Smooth muscle cell (in vitro differentiated cells): ENCODE data around the gene SLC4A4. TPM values are rescaled to one million over a fixed set of nuclear protein-coding genes. Genes with fewer than 3 reads are reported as not detected.

Experiments
- DNase-seq: peaks from one replicate; lab custom pipeline; 2025; ENCODE audit not compliant: unreplicated experiment; lab: John Stamatoyannopoulos, UW
- H2AFZ ChIP-seq: fragments of 200-600 bp; sonication (generic); 2 replicates; pipeline ENCODE4 v1.6.0; 2016; ENCODE audit warnings: antibody characterized with exemption, low read depth, mild to moderate bottlenecking
- H3F3A ChIP-seq: fragments of 200-600 bp; sonication (generic); 2 replicates; pipeline ENCODE4 v1.6.0; 2017; ENCODE audit warnings: antibody characterized with exemption, low read depth
- H3K27ac ChIP-seq: fragments of 200-600 bp; sonication (generic); 2 replicates; pipeline ENCODE4 v1.5.1; 2016; ENCODE audit warnings: low read depth, mild to moderate bottlenecking
- H3K27me3 ChIP-seq: fragments of 200-600 bp; sonication (generic); 2 replicates; pipeline ENCODE4 v1.6.1; 2016; ENCODE audit warnings: low read depth, mild to moderate bottlenecking
- H3K36me3 ChIP-seq: fragments of 200-600 bp; sonication (generic); 2 replicates; pipeline ENCODE4 v1.5.1; 2016; ENCODE audit warnings: low read depth
- H3K4me1 ChIP-seq: fragments of 200-600 bp; sonication (generic); 2 replicates; pipeline ENCODE4 v1.5.1; 2016; ENCODE audit warnings: low read depth
- H3K4me2 ChIP-seq: fragments of 200-600 bp; sonication (generic); 2 replicates; pipeline ENCODE4 v1.6.0; 2016; ENCODE audit warnings: mild to moderate bottlenecking
- H3K4me3 ChIP-seq: fragments of 200-600 bp; sonication (generic); 2 replicates; pipeline ENCODE4 v1.5.1; 2016; ENCODE audit warnings: mild to moderate bottlenecking
- H3K79me2 ChIP-seq: fragments of 200-600 bp; sonication (generic); 2 replicates; pipeline ENCODE4 v1.6.0; 2016; ENCODE audit warnings: low read depth, mild to moderate bottlenecking
- H3K9ac ChIP-seq: fragments of 200-600 bp; sonication (generic); 2 replicates; pipeline ENCODE4 v1.6.0; 2016; ENCODE audit warnings: low read depth
- H3K9me3 ChIP-seq: fragments of 200-600 bp; sonication (generic); replicated peaks from 2 replicates; pipeline ENCODE4 v1.5.1; 2016; ENCODE audit warnings: low read depth
- H4K20me1 ChIP-seq: fragments of 200-600 bp; sonication (generic); 2 replicates; pipeline ENCODE4 v1.6.0; 2016; ENCODE audit warnings: low read depth
- CTCF ChIP-seq: fragments of 200-600 bp; sonication (generic); IDR thresholded peaks from 2 replicates; pipeline ENCODE4 v1.5.1; 2017; ENCODE audit warnings: borderline replicate concordance, mild to moderate bottlenecking, antibody characterized with exemption; ENCODE audit not compliant: insufficient read depth, poor library complexity, severe bottlenecking
- WGBS: methylation state at CpG from one replicate; pipeline ENCODE4 v1.1.7; 2016; ENCODE audit warnings: low lambda C conversion rate; 5-methylcytosine and 5-hydroxymethylcytosine counted together
- polyA plus RNA-seq: library from polyadenylated mRNA; unstranded; fragments of >200 nt; fragmentation: Nextera tagmentation; extraction: Ambion mirVana; gene quantifications from 2 replicates; pipeline ENCODE4 v1.2.1, GENCODE V29; 2016
- total RNA-seq: library from RNA; depleted of rRNA; stranded (reverse); fragments of >200 nt; gene quantifications from 2 replicates; pipeline ENCODE4 v1.2.3, GENCODE V29; 2014

The SLC4A4 gene
- total and polyA plus RNA-seq, 2 experiments from 2014 or later, result 1.2 to 4.1 TPM

- Histone ChIP-seq H3K27ac (no peak overlapping the region), H3K4me2 (no peak overlapping the region), H3K9ac (no peak overlapping the region), H2AFZ (no peak overlapping the region), H3K4me1 (no peaks in the 10 kb centered on the region), H3K27me3 (no peaks in the 10 kb centered on the region), H4K20me1 (no peaks in the 10 kb centered on the region), H3K9me3 (no peaks in the 10 kb centered on the region), H3K79me2 (no peaks in the 10 kb centered on the region), H3F3A (no peaks in the 10 kb centered on the region), H3K4me3 (no peak overlapping the region), H3K36me3 (no peaks in the 10 kb centered on the region)
- DNase-seq, result no peak
- WGBS, result 91% methylated on average over 5 of the region's 5 CpGs
- TF ChIP-seq CTCF, result no peak
Observed at GRCh38 chr4:71379126-71379525, 40.3 kb downstream of the SLC4A4 start.

- no peaks in the 10 kb centered on the region for H3K4me1 ChIP-seq
- no peak for TF ChIP-seq CTCF
- H3K36me3 ChIP-seq, result no peaks in the 10 kb centered on the region
- WGBS, result 48% methylated on average over 3 of the region's 3 CpGs
- no peaks in the 10 kb centered on the region for H3K79me2 ChIP-seq
- H3F3A ChIP-seq, result no peaks in the 10 kb centered on the region
- H3K4me3 ChIP-seq, result no peak overlapping the region
- H3K9me3 ChIP-seq, result no peaks in the 10 kb centered on the region
- no peak overlapping the region for H2AFZ ChIP-seq
- peak overlapping the region; percentile 35 for H3K4me2 ChIP-seq
- H4K20me1 ChIP-seq, result no peaks in the 10 kb centered on the region
- H3K9ac ChIP-seq, result no peak overlapping the region
- H3K27ac ChIP-seq, result peak overlapping the region; percentile 49
- no peak for DNase-seq
- H3K27me3 ChIP-seq, result no peaks in the 10 kb centered on the region
Observed at GRCh38 chr4:71380788-71381187, 42.0 kb downstream of the SLC4A4 start.

- Histone ChIP-seq H3K4me1 (no peaks in the 10 kb centered on the region), H4K20me1 (no peaks in the 10 kb centered on the region), H3K27ac (no peak overlapping the region), H3K9ac (no peak overlapping the region), H3K4me2 (no peak overlapping the region), H3K4me3 (no peak overlapping the region), H3K27me3 (no peaks in the 10 kb centered on the region), H3K36me3 (no peaks in the 10 kb centered on the region), H3K79me2 (no peaks in the 10 kb centered on the region), H3K9me3 (no peaks in the 10 kb centered on the region), H2AFZ (no peak overlapping the region), H3F3A (no peaks in the 10 kb centered on the region)
- no peak for TF ChIP-seq CTCF
- DNase-seq, result no peak
- WGBS, result 96% methylated on average over 3 of the region's 3 CpGs
Observed at GRCh38 chr4:71382125-71382899, 43.5 kb downstream of the SLC4A4 start.
